Smooth muscle cell (in vitro differentiated cells): Measurements from ENCODE around the gene BHLHE40. TPM values are rescaled to one million over a fixed set of nuclear protein-coding genes. Genes with fewer than 3 reads are reported as not detected.

Experiments
- DNase-seq: peaks from one replicate; lab custom pipeline; 2025; ENCODE audit not compliant: unreplicated experiment; lab: John Stamatoyannopoulos, UW
- H2AFZ ChIP-seq: fragments of 200-600 bp; sonication (generic); 2 replicates; pipeline ENCODE4 v1.6.0; 2016; ENCODE audit warnings: antibody characterized with exemption, low read depth, mild to moderate bottlenecking
- H3F3A ChIP-seq: fragments of 200-600 bp; sonication (generic); 2 replicates; pipeline ENCODE4 v1.6.0; 2017; ENCODE audit warnings: antibody characterized with exemption, low read depth
- H3K27ac ChIP-seq: fragments of 200-600 bp; sonication (generic); 2 replicates; pipeline ENCODE4 v1.5.1; 2016; ENCODE audit warnings: low read depth, mild to moderate bottlenecking
- H3K27me3 ChIP-seq: fragments of 200-600 bp; sonication (generic); 2 replicates; pipeline ENCODE4 v1.6.1; 2016; ENCODE audit warnings: low read depth, mild to moderate bottlenecking
- H3K36me3 ChIP-seq: fragments of 200-600 bp; sonication (generic); 2 replicates; pipeline ENCODE4 v1.5.1; 2016; ENCODE audit warnings: low read depth
- H3K4me1 ChIP-seq: fragments of 200-600 bp; sonication (generic); 2 replicates; pipeline ENCODE4 v1.5.1; 2016; ENCODE audit warnings: low read depth
- H3K4me2 ChIP-seq: fragments of 200-600 bp; sonication (generic); 2 replicates; pipeline ENCODE4 v1.6.0; 2016; ENCODE audit warnings: mild to moderate bottlenecking
- H3K4me3 ChIP-seq: fragments of 200-600 bp; sonication (generic); 2 replicates; pipeline ENCODE4 v1.5.1; 2016; ENCODE audit warnings: mild to moderate bottlenecking
- H3K79me2 ChIP-seq: fragments of 200-600 bp; sonication (generic); 2 replicates; pipeline ENCODE4 v1.6.0; 2016; ENCODE audit warnings: low read depth, mild to moderate bottlenecking
- H3K9ac ChIP-seq: fragments of 200-600 bp; sonication (generic); 2 replicates; pipeline ENCODE4 v1.6.0; 2016; ENCODE audit warnings: low read depth
- H3K9me3 ChIP-seq: fragments of 200-600 bp; sonication (generic); replicated peaks from 2 replicates; pipeline ENCODE4 v1.5.1; 2016; ENCODE audit warnings: low read depth
- H4K20me1 ChIP-seq: fragments of 200-600 bp; sonication (generic); 2 replicates; pipeline ENCODE4 v1.6.0; 2016; ENCODE audit warnings: low read depth
- CTCF ChIP-seq: fragments of 200-600 bp; sonication (generic); IDR thresholded peaks from 2 replicates; pipeline ENCODE4 v1.5.1; 2017; ENCODE audit warnings: borderline replicate concordance, mild to moderate bottlenecking, antibody characterized with exemption; ENCODE audit not compliant: insufficient read depth, poor library complexity, severe bottlenecking
- WGBS: methylation state at CpG from one replicate; pipeline ENCODE4 v1.1.7; 2016; ENCODE audit warnings: low lambda C conversion rate; 5-methylcytosine and 5-hydroxymethylcytosine counted together
- polyA plus RNA-seq: library from polyadenylated mRNA; unstranded; fragments of >200 nt; fragmentation: Nextera tagmentation; extraction: Ambion mirVana; gene quantifications from 2 replicates; pipeline ENCODE4 v1.2.1, GENCODE V29; 2016
- total RNA-seq: library from RNA; depleted of rRNA; stranded (reverse); fragments of >200 nt; gene quantifications from 2 replicates; pipeline ENCODE4 v1.2.3, GENCODE V29; 2014

BHLHE40 gene
- total and polyA plus RNA-seq, 2 experiments from 2014 or later, result 195 to 209 TPM

DNA sequence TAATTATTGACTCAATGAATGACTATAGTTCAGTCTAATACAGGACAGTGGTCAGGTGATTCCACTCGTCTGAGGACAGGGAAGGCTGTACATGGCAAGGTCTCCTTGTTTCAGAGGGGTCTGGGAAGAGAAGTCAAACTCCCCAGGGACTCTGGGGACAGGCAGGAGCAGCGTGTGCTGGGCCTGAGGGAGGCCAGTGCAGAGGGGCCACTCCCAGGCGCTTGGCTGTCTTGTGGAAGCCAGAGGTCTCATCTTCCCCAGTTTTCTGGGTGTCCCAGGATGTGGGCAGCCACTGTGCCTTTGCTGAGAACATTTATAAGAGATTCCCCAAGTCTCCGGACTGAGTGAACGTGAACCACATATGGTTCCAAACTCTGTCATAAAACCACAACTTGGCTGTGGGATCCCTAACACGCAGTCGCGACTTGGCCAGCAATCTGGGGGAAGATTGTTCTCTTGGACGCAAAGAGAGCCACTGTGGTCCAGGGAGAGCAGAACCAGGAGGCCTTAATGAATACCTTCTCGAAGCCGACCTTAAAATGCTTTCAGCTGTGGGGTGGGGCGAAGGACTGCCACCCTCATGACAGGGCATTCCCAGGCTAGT is 30.4 kb downstream of the BHLHE40 start:
- Histone ChIP-seq H3K79me2 (no peaks in the 10 kb centered on the region), H3K4me3 (no peak overlapping the region), H4K20me1 (no peaks in the 10 kb centered on the region), H3K36me3 (no peaks in the 10 kb centered on the region), H3F3A (no peaks in the 10 kb centered on the region), H3K9ac (no peak overlapping the region), H3K9me3 (no peaks in the 10 kb centered on the region), H2AFZ (no peak overlapping the region), H3K27ac (no peak overlapping the region), H3K27me3 (no peaks in the 10 kb centered on the region), H3K4me1 (peaks cover 10% of the 10 kb centered on the region), H3K4me2 (no peak overlapping the region)
- 81% methylated on average over 12 of the region's 12 CpGs for WGBS
- TF ChIP-seq CTCF, result no peak
- no peak for DNase-seq

DNA sequence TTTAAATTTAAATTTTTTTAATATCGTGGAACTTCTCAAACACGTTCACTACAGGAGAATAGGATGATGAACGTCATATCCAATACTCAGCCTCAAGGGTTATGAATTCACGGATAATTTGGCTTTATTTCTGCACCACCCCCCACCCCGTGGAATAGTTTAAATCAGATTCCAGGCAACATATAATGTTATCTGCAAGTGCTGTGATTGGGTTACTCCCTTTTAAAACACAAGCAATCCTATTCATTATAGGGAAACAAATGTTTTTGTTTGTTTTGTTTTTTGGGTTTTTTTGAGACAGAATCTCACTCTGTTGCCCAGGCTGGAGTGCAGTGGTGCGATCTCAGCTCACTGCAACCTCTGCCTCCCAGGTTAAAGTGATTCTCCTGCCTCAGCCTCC is 30.9 kb downstream of the BHLHE40 start:
- Histone ChIP-seq H3K4me2 (no peak overlapping the region), H3K9ac (no peak overlapping the region), H3K36me3 (no peaks in the 10 kb centered on the region), H3K79me2 (no peaks in the 10 kb centered on the region), H3K27me3 (no peaks in the 10 kb centered on the region), H3K27ac (no peak overlapping the region), H3F3A (no peaks in the 10 kb centered on the region), H2AFZ (no peak overlapping the region), H3K4me1 (peaks cover 16% of the 10 kb centered on the region), H3K9me3 (no peaks in the 10 kb centered on the region), H4K20me1 (no peaks in the 10 kb centered on the region), H3K4me3 (no peak overlapping the region)
- DNase-seq, result no peak
- TF ChIP-seq CTCF, result no peak
- 99% methylated on average over 6 of the region's 6 CpGs for WGBS

- Histone ChIP-seq H2AFZ (no peak overlapping the region), H3K9me3 (no peaks in the 10 kb centered on the region), H3K36me3 (no peaks in the 10 kb centered on the region), H3K27ac (no peak overlapping the region), H3K4me3 (no peak overlapping the region), H3K79me2 (no peaks in the 10 kb centered on the region), H3F3A (no peaks in the 10 kb centered on the region), H3K4me1 (peaks cover 17% of the 10 kb centered on the region), H3K27me3 (no peaks in the 10 kb centered on the region), H3K4me2 (no peak overlapping the region), H3K9ac (no peak overlapping the region), H4K20me1 (no peaks in the 10 kb centered on the region)
- TF ChIP-seq CTCF, result no peak
- DNase-seq, result no peak
- 94% methylated on average over 7 of the region's 7 CpGs for WGBS
Measured at GRCh38 chr3:5010706-5011554, 31.7 kb downstream of the BHLHE40 start.
